NCI-H226 (cell line): Measurements from ENCODE around the gene FBLN5.

ENCODE experiments used
- DNase-seq: peaks from one replicate; pipeline ENCODE4 v3.0.0-alpha.2; 2015

Gene FBLN5

DNA sequence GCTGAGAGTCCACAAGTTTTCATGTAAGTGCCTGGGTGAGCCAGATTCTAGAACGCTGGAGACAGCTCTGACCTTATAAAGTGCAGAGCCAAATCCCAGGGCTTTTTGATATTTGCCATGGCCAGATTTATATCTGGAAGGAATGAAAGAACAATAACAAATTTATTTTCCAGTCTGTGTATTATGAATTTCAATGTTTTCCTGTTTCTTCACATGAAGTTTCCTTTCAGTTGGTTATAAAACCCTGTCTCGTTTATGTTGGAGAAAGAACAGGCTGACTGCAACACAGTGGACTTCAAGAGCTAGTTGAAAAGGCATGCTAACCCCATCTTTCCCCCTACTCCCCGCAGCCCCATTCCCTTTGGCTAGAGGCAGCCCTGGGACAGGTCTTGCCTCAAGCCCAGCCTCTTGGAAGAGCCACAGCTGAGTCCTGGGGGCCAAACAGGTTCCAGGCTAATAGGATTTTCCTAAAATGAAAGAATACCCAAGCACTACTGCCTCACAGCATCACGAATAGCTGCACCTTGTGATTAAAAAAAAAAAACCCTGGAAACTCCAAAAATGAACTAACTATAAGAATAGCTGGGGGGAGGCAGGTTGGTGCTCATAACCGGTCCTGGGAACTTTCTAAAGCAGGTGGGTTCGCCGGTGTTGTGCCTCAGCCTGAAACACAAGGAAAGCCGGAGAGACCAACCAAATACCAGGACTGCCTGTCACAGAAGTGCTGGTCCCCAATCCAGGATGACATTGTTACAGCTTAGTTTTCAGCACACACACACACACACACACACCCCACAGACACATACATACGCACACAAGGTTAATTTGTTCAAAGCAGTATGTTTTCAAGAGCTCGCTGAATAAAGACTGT is 1.5 kb downstream of the FBLN5 start:
- no peak for DNase-seq

DNA sequence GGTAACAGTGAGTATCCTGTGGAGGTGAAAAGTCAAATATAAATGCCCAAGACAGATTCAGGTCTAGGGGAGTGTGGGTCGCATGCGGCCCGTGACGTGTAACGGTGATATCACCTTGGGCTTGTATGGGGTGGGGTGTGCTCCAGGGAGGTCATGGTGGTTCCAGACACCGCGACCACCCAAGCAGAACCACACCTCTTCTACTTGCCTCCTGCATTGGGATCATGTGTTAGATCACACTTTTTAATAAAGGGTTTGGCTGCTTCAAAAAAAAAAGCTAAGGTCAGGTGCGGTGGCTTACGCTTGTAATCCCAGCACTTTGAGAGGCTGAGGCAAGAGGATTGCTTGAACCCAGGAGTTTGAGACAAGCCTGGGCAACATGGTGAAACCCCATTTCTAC is 4.5 kb downstream of the FBLN5 start:
- DNase-seq, result no peak

DNA sequence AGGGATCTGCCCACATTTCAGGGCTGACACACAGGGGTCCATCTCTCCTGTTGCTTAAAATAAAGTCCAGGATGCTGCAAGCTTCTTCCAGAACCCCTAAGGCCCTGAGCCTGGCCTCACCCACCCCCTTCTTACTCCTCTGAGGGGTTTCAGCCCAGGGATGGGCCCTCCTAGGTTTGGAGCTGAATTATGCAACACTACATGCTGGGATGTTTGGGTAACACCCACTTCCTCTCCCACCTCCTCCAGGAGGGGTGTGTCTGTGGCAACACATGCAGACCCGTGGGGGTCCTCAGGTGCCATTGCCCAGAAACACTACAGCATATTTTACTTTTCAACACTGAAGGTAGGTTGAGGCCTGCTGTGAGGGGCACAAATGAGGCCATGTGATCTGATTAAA is 5.4 kb downstream of the FBLN5 start:
- DNase-seq, result no peak

DNA sequence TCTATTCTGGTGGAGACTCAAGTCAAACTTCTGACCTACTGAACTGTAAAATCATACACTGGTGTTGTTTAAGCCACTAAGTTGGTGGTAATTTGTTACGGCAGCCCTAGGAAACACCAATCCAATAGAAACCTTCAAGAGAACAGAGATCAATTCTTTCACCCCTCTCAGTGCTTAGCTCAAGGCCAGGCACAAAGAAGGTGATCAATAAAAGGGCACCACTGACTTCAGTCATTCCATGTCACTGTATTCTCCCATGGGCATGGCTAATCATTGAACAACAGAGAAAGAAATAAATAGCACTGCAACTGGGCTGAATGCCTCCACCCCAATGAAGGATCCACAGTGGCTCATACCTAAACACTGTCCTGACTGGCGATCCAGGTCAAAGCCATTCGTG is 7.3 kb downstream of the FBLN5 start:
- DNase-seq, result no peak

DNA sequence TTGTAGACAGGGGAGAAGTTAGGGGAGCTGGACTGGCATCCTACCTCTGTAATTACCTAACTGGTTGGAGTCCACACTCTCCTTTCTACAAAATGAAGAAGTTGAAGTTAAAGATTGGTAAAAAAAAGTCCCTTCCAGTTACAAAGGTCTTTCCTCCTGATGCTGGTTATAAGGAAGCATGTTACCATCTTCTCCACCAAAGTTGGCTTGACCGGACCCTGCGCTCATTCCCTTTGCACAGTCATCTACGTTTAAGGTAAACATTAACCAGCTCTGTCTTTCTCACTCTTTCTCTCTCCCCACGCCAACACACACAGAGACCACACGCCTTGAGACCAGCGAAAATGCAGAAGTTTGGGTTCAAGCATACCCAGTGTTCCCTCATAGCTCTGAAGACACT is 11.9 kb downstream of the FBLN5 start:
- DNase-seq, result no peak

DNA sequence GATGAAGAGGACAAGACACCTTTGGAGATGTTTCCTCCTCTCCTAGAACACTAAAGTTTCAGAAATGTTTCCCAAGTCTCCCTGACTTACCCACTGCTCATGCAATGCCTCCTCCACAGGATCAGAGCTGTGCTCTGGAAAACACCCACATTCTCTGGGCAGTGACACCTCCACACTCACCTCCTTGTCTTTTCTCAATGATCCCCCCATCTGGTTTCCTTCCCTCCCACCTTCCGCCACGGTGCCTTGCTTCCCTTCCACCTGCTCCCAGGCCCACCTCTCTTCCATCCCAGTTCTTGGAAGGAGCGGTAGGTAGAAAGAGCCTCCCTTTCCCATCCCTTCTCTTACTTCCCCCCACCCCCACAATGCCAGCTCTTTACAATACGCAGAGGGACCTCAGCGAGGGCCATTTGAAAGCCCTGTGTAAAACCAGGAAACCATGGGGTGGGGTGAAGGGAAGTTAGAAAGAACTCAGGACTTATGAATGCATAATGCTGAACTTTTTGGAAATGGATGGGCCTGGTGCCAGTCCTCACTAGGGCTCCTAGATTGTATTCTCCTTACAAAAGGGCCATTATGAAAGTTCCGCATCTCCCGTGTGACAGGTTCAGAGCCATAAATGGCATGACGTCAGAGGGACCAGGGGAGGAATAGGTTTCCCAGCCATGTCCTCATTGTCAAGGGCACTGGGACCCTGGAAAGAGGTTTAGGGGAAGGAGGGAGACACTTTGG is 12.8 kb downstream of the FBLN5 start:
- DNase-seq, result no peak

DNA sequence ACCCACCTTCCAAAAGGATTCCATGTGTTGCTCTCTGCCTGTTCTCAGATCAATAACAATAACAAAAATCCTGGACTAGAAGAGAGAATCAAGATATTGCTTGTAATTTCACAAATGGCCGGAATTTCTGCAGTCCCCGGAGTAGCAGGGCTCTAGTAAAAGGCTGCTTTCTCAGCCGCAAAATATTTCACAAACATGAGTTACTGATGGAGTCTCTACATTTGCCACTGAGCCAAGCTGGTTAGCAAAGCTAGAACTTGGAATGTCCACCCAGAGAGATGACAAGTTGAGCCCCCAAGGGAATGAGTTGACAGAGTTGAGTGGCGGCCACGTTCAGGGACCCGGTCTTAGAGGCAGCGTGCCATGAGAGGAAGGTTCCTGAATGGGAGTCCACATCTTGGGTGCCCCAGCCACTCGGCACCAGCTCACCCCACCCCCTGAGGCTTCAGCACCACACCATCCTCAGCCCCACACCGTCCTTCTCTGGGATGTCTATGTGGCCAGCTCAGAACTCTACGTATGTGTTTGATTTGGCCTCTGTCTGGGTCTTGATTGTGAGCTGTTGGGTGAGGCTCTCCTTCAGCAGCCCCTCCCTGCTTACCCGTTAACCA is 15.9 kb downstream of the FBLN5 start:
- no peak for DNase-seq

DNA sequence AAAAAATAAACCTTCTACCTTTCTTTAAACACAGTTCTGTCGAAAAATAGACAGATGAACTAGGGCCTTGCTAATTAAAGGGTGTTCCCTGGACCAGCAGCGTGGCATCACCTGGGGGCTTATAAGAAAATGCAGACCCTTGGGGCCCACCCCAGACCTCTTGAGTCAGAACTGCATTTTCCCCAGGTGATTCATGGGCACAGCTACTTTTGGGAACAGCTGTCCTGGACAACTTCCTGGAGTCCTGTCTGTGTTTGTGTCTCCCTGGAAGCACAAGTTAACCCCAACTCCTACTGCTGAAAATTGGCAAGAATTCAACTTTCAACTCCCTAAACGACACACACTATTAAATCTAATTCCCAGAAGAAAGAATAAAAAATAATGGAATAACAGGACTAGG is 17.8 kb downstream of the FBLN5 start:
- no peak for DNase-seq

DNA sequence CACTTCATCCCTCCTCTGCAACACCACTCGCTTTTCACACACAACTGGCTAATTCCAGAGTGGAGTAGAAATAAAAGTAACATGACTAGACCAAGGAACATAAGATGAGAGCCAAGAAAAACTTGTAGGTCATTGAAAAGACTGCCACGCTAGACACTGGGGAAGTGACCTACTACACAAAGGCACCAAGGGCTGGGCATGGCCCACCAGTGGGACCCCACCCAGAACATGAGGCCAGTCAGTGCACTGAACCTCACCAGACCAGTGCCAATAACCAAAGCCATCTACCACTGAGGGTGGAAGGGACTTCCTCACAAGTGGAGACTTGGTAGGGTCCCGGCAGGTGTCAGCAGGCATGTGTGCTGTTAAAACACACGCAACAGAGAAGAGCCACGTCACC is 19.7 kb downstream of the FBLN5 start:
- DNase-seq, result no peak

DNA sequence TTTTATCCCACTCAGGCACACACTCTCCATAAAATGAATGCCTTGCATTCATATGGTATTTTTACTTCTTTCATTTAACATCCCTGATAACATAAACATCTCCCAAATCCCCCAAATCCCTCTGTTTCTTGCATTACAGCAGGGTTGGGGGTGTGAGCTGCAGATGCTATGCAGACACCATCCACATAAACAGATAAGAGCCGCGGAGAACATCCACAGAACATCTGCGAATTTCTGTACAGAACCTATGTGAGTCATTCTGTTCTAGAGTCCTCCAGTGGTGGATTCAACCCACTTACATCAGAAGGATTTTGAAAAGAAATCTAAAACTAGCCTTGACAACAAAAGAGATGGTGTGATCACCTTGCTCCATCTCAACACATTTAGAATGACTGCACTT is 20.3 kb downstream of the FBLN5 start:
- DNase-seq, result no peak

DNA sequence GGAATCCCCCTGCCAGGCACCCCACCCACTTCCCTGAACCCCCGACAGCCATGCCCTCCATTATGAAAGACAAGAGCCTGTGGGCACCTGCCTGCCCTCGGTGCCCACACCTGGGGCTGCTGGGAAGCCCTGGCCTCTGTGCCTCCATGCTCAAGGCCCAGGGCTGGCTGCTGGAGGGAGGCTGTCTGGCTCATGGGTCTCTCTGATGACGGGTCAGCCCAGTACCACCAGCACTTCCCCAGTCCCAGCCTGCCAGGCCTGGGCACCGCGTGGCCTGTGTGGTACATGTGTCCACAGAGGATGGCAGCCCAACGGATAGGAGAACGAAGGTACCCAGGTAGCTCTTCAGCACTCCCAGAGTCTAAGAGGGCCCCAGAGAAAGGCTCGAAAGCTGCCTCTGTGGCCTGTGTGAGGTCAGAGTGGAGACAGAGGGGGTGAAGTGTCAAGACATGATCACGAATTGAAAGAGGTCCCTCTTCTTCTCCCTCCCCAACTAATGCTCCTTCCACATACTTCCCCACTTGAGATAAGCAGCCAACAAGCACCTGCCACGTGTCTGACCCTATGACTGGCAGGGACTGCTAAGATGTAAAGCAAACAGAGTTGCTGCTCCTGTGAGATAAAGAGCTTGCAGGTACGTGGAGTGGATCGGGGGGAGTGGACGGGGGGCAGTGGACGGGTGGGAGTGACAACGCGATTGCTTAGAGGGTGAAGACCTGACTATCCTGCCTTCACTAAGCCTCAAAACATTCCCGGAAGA is 21.2 kb downstream of the FBLN5 start:
- DNase-seq, result no peak

DNA sequence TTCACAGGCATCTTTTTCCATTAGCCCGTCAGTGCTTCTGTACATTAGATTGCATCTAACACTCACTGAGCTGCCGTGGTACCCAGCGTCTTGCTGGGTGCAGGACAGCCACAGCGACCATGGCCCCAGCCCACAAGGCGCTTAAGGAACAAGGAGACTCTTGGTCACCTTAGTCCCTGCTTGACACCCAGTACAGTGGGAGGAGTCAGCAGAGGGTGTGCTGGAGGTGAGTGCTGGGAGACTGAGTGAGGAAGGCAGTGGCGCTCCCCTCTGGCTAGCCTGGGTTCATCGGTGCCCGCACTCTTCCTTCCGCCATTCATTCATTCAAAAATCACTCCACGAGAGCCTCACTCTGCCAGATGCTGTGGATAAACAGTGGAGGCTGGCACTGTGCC is 21.8 kb downstream of the FBLN5 start:
- no peak for DNase-seq

DNA sequence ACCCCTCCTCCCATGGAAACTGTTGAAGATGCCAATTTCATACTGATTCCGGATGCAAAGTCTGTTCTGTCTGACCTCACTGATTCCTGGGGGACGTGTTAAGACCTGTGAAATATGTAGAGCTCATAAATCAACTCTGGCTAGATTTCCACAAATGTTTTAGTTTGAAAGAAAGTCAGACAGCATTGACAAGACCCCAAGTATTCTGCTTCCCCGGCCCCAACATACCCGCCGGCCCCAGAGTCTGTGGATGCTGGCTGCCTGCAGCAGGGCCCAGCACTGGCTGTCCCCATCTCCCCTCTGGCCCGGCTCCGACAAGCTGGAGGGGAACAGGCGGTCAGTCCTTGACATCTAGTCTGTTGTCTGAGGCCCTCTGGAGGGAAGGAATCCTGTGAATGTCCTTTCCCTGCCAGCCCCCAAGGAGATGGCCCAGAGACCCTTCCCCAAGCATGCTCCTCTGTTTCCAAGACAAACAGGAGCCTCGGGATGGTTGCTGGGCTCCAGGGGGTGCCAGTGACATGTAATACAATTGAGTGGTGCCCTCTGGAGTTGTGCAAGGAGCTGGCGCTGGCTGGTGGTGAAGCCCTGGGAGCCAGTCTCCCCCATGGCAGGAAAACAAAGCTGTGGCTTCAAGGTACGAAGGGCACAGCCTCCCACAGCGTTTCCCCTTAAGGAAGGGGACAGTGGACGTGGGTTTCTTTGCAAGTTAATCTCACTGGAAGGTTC is 22.3 kb downstream of the FBLN5 start:
- no peak for DNase-seq

DNA sequence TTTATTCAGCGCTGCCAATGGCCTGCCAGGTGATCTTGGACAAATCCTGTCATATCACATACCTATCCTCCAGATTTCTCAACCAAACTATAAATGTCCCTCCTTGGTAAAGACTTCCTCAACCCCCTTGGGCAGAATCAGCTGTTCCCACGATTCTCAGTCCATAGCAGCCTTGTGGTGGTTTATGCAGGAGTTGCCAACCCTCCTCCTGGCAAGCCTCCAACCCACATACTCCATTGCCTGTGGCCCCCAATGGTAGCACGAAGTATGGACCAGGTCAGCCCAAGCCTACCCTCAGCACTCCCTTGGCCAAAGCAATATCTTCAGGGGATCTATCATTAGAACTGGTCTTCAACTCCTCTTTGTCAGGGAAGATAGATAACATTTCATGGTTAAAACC is 27.0 kb downstream of the FBLN5 start:
- no peak for DNase-seq

DNA sequence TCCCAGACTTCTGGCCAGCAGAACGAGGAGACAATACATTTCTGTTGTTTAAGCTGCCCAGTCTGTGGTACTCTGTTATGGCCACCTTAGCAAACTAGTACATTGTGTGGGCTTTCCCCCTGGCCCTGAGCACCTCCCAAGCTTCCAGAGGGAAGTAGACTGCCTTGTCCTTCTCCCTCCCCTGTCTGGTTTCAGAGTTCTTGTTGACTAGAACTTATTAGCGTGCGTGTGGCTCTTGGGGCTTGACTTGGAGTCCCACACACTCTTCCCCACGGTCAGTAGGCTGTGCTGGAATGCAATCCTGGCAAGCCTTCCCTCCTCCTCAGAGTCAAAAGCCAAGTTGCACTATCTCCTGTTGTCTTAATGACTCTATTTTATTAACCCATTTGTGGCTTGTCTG is 27.7 kb downstream of the FBLN5 start:
- DNase-seq, result no peak

DNA sequence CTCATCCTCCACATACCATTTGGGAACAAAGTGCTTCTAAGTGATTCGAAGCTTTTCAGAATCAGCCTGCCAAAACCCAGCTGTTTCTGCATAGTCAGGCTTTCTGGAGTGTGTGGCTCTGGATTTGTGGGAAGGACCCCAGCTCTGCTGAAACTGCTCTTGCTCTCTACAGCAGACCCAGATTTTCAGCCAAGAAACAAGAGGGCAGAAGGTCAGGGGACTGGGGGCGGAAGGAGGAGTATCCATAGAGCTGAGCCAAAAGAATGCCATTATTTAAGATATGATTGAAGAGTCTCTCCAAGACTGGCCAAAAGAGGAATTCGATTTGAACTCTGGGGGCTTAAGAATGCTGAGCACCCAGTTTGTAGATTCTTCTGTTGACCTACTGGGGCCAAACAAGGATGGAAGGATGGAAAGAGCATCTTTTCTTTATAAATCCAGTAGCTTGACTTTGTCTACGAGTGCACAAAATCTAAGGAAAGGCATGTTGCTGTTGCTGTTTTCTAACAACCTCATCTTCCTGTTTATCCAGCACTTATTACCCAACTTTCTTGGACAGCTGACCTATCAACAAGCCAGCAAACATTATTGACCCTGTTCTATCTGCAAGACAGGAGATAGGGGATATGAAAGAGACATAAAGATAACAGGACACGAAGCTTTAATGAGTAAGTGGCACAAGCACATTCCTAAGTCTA is 29.2 kb downstream of the FBLN5 start:
- no peak for DNase-seq

DNA sequence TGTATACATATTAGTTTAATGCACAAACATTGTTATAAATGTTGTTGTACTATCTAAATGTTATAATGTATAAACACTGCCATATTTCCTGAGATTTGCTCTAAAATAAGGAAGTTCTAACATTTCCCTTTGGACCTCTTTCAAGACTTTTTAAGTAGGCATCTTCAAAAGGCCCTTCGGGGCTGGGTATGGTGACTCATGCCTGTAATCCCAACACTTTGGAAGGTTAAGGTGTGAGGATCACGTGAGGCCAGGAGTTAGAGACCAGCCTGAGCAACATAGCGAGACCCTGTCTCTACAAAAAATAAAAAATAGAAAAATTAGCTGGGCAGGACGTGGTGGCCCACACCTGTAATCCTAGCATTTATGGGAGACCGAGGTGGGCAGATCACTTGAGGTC is 35.5 kb downstream of the FBLN5 start:
- no peak for DNase-seq

DNA sequence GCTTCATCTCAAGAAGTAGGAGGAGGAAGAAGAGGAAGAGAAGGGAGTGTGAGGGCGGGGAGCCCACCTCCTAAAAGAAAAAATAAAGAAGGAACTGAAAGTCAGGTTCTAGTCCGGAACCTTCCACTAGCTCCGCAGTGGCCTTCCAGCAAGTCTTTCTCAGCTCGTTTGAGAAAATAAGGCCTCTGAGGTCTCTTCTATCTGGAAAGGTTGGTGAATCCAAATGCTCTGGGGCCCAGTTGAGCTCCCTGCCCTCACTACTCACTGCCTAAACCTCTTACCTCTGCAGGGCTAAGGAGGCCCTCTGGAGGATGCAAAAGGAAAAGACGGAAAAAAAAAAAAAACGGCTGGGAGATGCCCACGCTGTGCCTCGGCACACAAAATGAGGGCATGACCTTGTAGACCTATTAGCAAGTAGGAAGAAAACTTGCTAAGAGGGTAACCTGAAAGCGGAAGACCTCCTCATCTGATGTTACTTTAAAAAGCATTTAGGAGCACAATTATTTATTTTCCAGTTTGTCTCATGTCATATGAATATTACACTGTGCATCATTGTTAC is 35.9 kb downstream of the FBLN5 start:
- peak; percentile 35 for DNase-seq

DNA sequence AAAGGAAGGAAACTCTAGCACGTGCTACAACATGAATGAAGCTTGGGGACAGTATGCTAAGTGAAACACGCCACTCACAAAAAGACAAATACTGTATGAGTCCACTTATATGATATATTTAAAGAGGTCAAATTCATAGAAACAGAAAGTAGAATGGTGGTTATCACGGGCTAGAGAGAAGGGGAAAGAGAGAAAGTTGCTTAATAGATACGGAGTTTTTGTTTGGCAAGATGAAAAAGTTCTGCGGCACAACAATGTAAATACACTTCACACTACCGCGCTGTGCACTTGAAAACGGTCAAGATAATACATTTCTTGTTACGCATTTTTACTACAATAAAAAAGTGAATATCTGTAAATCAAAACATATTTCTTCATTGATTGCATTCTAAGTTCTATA is 37.3 kb downstream of the FBLN5 start:
- DNase-seq, result no peak

DNA sequence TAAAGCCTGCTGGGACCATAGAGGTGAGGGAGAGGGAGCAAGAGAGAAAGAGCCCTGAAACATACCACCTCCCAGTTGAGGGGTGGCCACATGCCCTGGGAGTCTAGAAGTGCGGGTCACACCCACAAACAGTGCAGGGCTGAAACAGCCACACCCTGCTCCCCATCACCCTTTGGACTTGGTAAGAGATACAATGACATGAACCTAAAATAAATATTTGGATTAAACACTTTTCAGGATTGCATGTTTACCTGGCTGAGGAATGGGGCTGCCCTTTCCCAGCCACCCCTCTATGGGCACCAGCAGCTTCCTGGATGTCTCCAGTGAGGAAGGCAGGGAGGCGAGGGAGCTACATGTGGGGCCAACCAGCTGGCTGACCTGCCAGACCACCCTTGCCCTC is 41.1 kb downstream of the FBLN5 start:
- no peak for DNase-seq

DNA sequence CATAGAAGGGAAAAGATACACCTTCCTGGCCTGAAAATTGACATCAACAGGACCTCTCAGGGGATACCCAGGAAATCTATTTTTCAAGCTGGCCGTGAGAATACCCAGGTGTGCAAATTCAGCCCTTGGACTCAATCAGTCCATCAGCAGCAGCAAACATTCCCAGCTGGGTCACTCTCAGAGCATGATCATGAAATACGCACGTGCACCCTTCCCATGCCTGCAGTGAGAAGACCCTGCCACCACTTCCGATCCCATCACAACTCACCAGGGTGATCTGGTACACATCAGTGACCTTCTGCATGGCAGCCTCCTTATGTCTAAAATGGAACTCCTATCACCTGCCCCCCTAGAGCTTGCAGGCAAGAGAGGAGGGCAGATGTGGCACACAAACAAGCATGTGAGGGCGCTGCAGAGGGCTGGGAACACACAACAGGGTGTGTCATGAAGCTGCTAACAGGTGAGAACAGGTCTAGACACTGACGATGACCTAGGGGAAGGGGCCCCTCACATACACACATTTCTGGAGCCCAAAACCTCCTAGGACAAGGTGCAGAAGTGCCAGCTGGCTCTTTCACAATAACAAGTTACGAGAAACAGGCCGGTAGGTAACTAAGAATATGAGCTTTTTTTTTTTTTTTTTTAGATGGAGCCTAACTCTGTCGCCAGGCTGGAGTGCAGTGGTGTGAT is 42.4 kb downstream of the FBLN5 start:
- DNase-seq, result no peak
